Neuron (in vitro differentiated cells): Measurements from ENCODE around the gene ZNF423.

ENCODE experiments used
- H2AFZ ChIP-seq: one replicate; pipeline ENCODE4 v1.6.1; 2013; ENCODE audit warnings: low read depth, mild to moderate bottlenecking, inconsistent platforms, low read length, moderate library complexity
- H3K27me3 ChIP-seq: one replicate; pipeline ENCODE4 v1.6.1; 2013; ENCODE audit warnings: low read length; ENCODE audit not compliant: insufficient read depth
- H3K36me3 ChIP-seq: one replicate; pipeline ENCODE4 v1.6.1; 2013; ENCODE audit warnings: low read length; ENCODE audit not compliant: insufficient read depth
- H3K4me1 ChIP-seq: one replicate; pipeline ENCODE4 v1.6.1; 2013; ENCODE audit warnings: low read length; ENCODE audit not compliant: insufficient read depth
- H3K4me3 ChIP-seq: 2 replicates; pipeline ENCODE4 v1.5.1; 2013; ENCODE audit warnings: mild to moderate bottlenecking, low read length, moderate library complexity
- H3K9me3 ChIP-seq: one replicate; pipeline ENCODE4 v1.6.1; 2013; ENCODE audit warnings: low read length

ZNF423 gene

GRCh38 chr16:49592546-49593423, 263.1 kb downstream of the ZNF423 start:
- Histone ChIP-seq H2AFZ (no peak overlapping the region), H3K4me3 (no peak overlapping the region)

GRCh38 chr16:49590166-49590871, 265.6 kb downstream of the ZNF423 start:
- Histone ChIP-seq H2AFZ (no peak overlapping the region), H3K9me3 (no peaks in the 10 kb centered on the region), H3K27me3 (no peaks in the 10 kb centered on the region), H3K36me3 (no peaks in the 10 kb centered on the region), H3K4me1 (peaks cover 44% of the 10 kb centered on the region), H3K4me3 (no peak overlapping the region)

More at GRCh38 chr16:49592546-49593423, 263.1 kb downstream of the ZNF423 start:
- Histone ChIP-seq H3K27me3 (no peaks in the 10 kb centered on the region), H3K36me3 (no peaks in the 10 kb centered on the region), H3K9me3 (no peaks in the 10 kb centered on the region), H3K4me1 (peaks cover 54% of the 10 kb centered on the region)

GRCh38 chr16:49589544-49590031, 266.3 kb downstream of the ZNF423 start:
- Histone ChIP-seq H3K27me3 (no peaks in the 10 kb centered on the region), H3K4me3 (no peak overlapping the region), H3K36me3 (no peaks in the 10 kb centered on the region), H2AFZ (no peak overlapping the region), H3K9me3 (no peaks in the 10 kb centered on the region), H3K4me1 (peaks cover 37% of the 10 kb centered on the region)

- H3K9me3 ChIP-seq: no peaks in the 10 kb centered on the region
- no peak overlapping the region for H2AFZ ChIP-seq
- H3K4me3 ChIP-seq: no peak overlapping the region
- H3K27me3 ChIP-seq: no peaks in the 10 kb centered on the region
- H3K36me3 ChIP-seq: no peaks in the 10 kb centered on the region
- peaks cover 30% of the 10 kb centered on the region for H3K4me1 ChIP-seq
These were observed 267.1 kb downstream of the ZNF423 start for GRCh38 chr16:49588729-49589384.

GRCh38 chr16:49588026-49588425, 267.9 kb downstream of the ZNF423 start:
- Histone ChIP-seq H3K4me1 (peaks cover 30% of the 10 kb centered on the region), H3K36me3 (no peaks in the 10 kb centered on the region), H3K4me3 (no peak overlapping the region), H2AFZ (no peak overlapping the region), H3K27me3 (no peaks in the 10 kb centered on the region), H3K9me3 (no peaks in the 10 kb centered on the region)

- Histone ChIP-seq H3K36me3 (no peaks in the 10 kb centered on the region), H3K4me3 (no peak overlapping the region), H2AFZ (no peak overlapping the region), H3K27me3 (no peaks in the 10 kb centered on the region), H3K4me1 (peaks cover 30% of the 10 kb centered on the region), H3K9me3 (no peaks in the 10 kb centered on the region)
These were observed 268.4 kb downstream of the ZNF423 start for GRCh38 chr16:49587511-49587910.

GRCh38 chr16:49586466-49587450, 269.2 kb downstream of the ZNF423 start:
- Histone ChIP-seq H3K27me3 (no peaks in the 10 kb centered on the region), H3K36me3 (no peaks in the 10 kb centered on the region), H2AFZ (no peak overlapping the region), H3K9me3 (no peaks in the 10 kb centered on the region), H3K4me1 (peaks cover 33% of the 10 kb centered on the region), H3K4me3 (no peak overlapping the region)

GRCh38 chr16:49585143-49585832, 270.6 kb downstream of the ZNF423 start:
- Histone ChIP-seq H3K36me3 (no peaks in the 10 kb centered on the region), H3K27me3 (no peaks in the 10 kb centered on the region), H3K9me3 (no peaks in the 10 kb centered on the region), H2AFZ (no peak overlapping the region), H3K4me3 (no peak overlapping the region), H3K4me1 (peaks cover 31% of the 10 kb centered on the region)

- Histone ChIP-seq H2AFZ (no peak overlapping the region), H3K9me3 (no peaks in the 10 kb centered on the region), H3K27me3 (no peaks in the 10 kb centered on the region), H3K4me3 (no peak overlapping the region), H3K4me1 (peaks cover 19% of the 10 kb centered on the region), H3K36me3 (no peaks in the 10 kb centered on the region)
These were observed 272.0 kb downstream of the ZNF423 start for GRCh38 chr16:49583911-49584310.

- H3K4me1 ChIP-seq: peaks cover 9% of the 10 kb centered on the region
- no peaks in the 10 kb centered on the region for H3K9me3 ChIP-seq
- no peak overlapping the region for H2AFZ ChIP-seq
- no peaks in the 10 kb centered on the region for H3K36me3 ChIP-seq
- no peak overlapping the region for H3K4me3 ChIP-seq
- H3K27me3 ChIP-seq: no peaks in the 10 kb centered on the region
These were observed 274.1 kb downstream of the ZNF423 start for GRCh38 chr16:49581630-49582298.

GRCh38 chr16:49580751-49581303, 275.1 kb downstream of the ZNF423 start:
- no peaks in the 10 kb centered on the region for H3K36me3 ChIP-seq
- H3K4me1 ChIP-seq: peaks cover 4% of the 10 kb centered on the region
- H2AFZ ChIP-seq: no peak overlapping the region
- H3K4me3 ChIP-seq: no peak overlapping the region
- no peaks in the 10 kb centered on the region for H3K27me3 ChIP-seq
- H3K9me3 ChIP-seq: no peaks in the 10 kb centered on the region
